GM18526 (cell line): ENCODE measurements around the gene MCUB.

Source experiments
- POLR2A ChIP-seq: IDR thresholded peaks from 3 replicates; pipeline ENCODE4 v1.6.1; 2011; ENCODE audit not compliant: insufficient read length; ENCODE audit errors: extremely low read depth

MCUB gene

GRCh38 chr4:109655396-109655795 lies 95.3 kb downstream of the MCUB start:
- no peak for TF ChIP-seq POLR2A

- no peak for TF ChIP-seq POLR2A
These were observed 97.9 kb downstream of the MCUB start for GRCh38 chr4:109657854-109658418.

DNA sequence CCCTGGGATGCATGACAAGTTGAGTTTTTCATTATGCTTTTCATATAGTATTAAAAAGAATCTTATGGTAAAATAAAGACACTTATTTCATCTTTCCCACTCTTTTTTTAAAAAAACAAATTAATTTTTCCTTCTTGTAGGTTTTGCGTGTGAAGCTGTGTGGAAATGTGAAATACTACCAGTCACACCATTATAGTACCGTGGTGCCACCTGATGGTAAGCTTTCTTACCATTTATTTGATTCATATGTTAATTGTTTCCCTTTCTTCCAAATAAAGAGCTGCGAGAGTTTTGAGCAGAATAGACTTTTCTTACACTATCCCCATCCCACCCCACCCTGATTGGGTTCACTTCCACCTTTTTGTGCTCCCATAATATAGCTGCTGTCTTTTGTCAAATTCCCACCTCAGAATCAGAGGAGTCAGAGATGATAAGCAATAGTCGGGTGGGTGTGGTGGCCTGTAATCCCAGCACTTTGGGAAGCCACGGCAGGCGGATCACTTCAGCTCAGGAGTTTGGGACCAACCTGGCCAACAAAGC lies 98.9 kb downstream of the MCUB start:
- TF ChIP-seq POLR2A: no peak

DNA sequence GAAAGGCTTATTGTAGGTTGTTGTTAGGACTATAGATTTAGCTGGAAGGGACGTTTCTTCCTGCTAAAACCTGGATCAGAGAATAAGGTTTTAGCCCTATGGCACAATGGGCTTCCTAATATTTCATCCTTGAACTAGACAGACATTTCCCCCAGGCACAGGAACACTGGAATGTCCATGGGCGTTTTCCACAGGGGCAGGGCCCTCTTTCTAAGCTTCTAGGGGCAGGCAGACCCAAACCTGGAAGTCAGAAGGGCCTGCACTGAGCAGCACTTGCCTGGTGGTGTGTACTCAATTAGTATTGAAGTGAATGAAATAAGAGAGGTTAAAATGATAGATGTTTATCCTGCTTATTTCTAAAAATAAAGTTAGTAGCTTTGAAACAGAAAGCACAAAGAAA lies 102.1 kb downstream of the MCUB start:
- TF ChIP-seq POLR2A: no peak

DNA sequence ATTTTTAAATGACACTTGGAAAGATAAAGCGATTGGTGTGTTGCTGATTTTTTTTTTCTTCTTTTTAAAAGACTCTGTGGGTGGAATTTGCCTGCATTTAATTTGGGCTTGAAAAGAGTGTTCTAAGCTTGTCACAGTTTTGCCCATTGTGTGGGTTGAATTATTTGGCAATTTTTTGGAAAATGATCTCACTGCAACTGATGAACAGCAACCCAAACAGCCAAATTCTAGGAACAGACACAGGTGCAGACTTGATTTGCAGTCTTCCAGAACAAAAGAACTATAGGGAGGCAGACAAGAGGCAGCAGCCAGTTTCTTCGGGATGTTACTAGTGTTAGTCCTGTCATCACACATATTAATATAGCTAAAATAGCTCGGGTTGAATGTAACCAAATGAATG lies 102.7 kb downstream of the MCUB start:
- no peak for TF ChIP-seq POLR2A

GRCh38 chr4:109665783-109666485 lies 105.9 kb downstream of the MCUB start:
- TF ChIP-seq POLR2A: no peak

GRCh38 chr4:109671350-109671749 lies 111.3 kb downstream of the MCUB start:
- TF ChIP-seq POLR2A: no peak

GRCh38 chr4:109672169-109672930 lies 112.3 kb downstream of the MCUB start:
- no peak for TF ChIP-seq POLR2A

DNA sequence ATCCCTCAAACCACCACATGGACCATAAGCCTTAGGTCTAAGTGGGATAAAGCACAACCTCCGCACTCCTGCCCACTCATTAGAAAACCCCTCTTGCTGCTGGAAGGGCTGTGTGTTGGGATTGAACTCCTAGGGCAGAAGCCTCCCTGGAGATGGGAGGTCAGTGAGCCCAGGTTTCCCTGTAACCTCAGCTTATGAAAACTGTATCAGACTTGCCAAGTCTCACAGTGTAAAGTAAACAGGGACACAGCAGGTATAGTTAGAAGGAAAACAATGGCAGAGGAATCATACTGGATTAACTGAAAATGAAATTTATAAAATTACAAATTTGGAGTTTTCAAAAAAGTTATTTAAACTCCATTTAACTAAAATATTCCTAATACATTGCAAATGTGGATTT lies 113.3 kb downstream of the MCUB start:
- no peak for TF ChIP-seq POLR2A

DNA sequence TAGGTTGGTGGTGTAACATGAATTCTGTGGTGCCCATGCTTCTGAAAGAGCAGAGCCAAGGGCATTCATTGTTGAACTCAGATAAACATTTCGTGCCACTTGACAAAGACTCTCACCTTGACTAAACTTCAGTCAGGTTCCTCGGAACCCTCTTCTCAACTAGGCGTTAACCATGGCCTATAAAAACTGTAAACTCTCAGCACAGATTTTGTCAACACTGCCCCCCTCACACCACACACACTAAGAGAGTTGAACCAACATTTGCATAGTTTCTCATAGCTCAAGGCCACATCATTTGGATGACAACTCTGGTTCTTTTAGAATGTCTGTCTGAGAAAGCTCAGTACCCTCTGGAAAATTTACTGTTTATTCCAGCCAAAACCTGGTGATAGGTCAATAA lies 115.1 kb downstream of the MCUB start:
- TF ChIP-seq POLR2A: no peak

GRCh38 chr4:109675843-109676242 lies 115.8 kb downstream of the MCUB start:
- no peak for TF ChIP-seq POLR2A

DNA sequence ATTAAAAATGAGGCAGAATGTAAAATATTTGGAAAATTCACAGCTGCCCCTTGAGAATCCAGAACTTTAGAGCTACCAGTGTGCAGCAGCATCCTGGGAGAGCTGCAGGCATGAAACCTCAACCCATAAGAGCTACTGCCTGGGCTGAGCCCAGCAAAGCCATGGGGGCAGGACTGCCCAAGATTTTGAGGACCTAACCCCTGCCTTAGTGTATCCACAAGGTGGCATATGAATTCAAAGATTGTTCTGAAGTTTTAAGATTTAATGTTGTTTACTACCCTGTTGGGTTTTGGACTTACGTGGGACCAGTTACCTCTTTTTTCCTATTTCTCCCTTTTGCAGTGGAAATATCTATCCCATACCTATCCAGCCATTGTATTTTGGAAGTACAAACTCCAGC lies 116.8 kb downstream of the MCUB start:
- TF ChIP-seq POLR2A: no peak

GRCh38 chr4:109682875-109683274 lies 122.8 kb downstream of the MCUB start:
- no peak for TF ChIP-seq POLR2A

DNA sequence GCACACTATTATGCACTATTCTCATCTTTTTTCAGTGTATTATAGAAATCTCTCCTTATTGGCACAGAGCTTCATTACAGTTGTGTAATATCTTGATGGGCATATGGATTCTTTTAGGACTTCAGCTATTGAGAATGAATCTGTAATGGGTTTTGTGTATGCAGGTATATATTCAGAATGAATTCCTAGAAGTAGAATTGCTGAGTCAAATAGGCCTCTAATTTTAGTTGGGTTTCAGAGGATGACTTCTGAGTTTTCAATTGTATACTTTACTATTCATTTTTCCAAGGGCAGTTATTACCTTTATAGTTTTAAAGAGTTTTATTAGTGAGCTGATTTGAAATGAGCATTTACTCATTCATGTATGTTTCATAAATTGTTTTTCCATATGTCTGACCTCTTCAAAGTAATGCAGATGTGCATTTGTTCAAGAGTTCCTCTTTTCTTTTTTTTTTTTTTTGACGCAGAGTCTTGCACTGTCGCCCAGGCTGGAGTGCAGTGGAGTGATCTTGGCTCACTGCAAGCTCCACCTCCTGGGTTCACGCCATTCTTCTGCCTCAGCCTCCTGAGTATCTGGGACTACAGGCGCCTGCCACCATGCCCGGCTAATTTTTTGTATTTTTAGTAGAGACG lies 123.7 kb downstream of the MCUB start:
- no peak for TF ChIP-seq POLR2A

- TF ChIP-seq POLR2A: no peak
These were observed 124.7 kb downstream of the MCUB start for GRCh38 chr4:109684727-109685126.
